ENCODE measurements around the gene SCN9A.
"Not testable (repeated sequence)": the region's sequence is repeated elsewhere in the genome, so short reads cannot be mapped to it uniquely, and the experiment has no call there.

Gene SCN9A

DNA sequence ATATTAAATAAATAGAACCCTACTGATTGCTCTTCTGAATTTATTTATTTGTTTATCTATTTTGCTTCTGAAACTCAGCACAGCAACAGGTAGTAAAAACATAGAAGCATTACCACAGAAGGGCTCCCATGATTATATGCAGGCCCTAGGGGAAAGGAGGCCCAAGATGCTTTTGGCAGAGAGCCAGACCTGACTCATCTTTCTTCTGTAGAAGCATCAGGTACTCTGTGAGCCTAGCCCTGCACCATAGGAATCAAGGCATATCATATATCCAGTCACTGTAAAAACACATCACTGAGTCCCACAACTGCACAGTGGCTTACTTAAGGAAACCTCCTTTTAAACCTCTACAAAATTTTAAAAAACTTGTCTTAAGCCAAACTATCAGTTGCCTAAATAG, 1.8 kb downstream of the SCN9A start:
- DNase-seq: no peak

DNA sequence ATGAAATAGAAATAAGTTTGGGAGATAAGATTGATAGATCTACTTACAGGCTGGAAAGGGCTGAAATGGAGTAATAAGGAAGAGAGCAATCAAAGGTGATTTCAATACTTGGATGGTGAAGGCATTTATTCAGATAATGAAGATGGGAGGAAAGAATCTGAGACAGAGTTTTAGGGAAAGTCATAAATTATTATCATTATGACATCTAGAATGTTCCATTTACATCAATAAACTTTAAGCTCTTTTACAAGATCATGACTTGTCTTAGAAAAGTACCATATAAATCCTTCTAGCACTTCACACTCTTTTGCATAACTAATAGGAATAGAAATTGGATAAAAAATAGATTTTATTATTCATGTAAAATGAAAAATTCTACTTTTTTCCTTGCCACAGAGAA, 2.2 kb downstream of the SCN9A start:
- no peak for DNase-seq

DNA sequence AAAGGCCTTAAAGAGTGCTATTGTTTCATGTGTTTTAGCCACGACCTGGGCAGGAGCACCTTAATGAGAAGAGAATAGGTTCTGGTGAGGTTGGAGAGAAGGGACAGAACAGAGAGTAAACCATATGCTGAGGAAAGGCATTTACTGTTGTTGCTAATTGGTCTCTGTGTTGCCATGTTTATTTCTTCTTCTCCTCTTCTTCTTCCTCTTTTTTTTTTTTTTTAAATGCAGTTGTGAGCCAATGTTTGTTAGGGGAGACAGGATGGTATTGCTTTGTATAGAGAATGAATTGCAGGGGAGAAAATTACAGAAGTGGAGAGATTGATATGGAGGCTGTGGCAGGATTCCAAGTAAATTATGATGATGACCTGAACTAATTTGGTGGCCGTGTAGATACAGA, 2.6 kb downstream of the SCN9A start:
- DNase-seq: no peak

DNA sequence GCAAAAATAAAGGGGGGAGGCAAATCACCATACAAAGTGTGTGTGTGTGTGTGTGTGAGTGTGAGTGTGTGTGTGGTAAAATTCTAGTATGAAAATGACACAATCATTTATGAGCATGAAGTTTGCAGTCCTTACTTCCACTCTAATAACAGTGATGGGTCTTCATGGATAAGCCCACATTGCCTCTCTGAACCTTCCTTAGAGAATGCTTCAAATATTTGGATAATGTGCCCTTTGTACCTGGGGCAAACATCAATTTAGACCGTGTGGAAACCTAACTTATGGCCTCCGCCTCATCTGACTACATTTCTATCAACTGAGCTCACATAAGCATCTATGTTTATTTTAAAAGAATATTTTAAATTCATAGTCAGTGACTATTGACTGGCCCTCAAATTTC, 3.7 kb downstream of the SCN9A start:
- no peak for DNase-seq

DNA sequence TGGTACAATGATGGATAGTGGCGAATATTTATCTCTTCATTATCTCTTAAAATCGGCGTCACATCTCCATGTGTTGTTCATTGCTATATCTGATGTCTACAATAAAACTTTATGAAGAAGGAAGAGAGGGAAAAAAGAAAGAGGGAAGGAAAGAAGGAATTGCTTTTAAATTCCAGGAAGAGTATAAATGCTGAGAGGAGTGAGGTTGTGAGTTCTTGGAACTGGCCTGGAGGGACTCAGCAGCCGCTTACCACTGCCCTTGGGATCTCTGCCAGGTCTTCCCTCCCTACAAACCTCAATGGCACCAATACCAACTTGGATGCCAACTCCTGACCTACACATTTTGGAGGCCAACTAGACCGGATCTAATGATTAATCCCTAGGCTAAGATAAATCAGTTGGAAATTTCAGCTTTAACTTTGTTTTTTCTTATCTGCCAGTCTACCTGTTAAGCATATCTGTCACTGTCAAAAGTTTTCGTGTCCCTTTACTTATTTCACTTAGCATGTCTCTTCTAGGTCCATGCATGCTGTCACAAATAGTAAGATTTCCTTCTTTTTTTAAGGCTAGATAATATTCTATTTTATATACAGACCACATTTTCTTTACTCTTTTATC, 9.8 kb downstream of the SCN9A start:
- no peak for DNase-seq

DNA sequence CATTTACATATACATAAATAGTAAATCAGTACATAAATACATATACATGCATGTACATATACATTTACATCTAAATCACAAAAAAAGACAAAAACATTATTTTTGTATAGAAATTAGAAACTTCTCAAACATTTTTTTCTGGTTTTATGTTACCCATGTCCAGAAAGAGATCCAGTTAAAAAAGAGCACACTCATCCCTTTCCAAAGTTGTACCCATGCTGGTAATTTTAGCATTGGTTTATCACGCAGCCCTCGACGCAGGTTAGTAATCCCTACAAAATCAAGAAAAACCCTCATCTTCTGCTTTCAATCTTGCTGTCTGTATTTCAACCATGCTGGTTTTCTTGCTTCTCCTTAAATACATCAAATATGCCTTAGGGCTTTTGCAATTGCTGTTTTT, 10.5 kb downstream of the SCN9A start:
- DNase-seq: no peak

DNA sequence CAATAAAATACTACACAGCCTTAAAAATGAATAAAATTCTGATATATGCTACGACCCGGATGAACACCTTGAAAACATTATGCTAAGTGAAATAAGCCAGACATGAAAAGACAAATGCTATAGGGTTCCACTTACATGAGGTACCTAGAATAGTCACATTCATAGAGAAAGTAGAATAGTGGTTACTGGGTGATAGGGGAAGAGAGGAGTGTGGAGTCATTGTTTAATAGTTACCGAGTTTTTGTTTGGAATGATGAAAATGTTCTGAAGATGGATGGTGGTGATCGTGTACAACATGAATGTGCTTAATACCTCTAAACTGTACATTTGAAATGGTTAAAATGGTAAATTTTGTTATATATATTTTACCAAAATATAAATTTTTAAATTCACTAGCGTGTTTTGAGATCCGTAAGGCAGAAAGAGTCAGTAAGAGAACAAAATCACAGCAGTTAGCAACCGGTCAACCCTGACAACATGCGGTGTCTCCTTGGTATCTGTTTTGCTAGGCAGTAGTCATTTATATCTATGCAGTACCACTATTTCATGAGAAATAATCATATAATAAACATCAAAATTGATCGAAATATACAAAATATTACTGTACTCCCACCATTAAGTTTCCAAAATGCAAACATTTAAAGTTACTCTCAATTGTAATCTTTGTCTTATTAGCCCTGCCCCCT, 11.1 kb downstream of the SCN9A start:
- DNase-seq: no peak

DNA sequence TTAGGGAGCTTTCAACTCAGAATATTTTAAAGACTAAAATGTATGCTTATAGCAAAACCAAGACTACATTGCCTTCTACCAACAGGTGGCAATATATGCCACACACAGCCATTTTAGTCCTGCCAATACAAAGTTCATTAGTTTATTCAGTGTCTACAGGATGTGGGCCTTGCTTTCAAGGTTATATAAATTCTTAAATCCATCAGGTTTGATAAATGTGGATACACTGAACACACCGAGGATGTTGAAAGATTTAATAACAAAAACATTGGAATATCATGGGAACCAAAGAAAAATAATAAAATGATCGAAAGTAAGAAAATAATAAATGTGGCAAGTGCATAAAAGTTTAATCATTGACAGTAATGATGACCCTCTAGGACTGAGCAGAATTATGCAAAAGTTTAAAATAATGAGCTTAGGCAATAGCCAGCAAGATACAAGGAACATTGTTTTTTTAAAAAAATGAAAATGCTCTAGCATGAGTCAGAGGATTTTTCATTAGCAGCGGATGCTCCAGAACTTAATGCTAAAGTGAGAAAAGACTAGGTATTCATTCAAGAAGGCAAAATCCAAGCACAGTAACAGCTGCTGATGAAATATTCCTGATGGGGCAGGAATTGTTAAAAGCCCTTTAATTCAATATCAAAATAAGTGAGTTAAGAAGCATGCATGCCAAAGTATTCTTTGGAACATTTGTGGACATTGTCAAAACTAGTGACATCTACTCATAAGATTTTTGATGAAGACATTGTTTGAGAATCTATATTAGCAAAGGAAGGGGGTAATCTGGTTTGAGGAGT, 14.2 kb downstream of the SCN9A start:
- no peak for DNase-seq

DNA sequence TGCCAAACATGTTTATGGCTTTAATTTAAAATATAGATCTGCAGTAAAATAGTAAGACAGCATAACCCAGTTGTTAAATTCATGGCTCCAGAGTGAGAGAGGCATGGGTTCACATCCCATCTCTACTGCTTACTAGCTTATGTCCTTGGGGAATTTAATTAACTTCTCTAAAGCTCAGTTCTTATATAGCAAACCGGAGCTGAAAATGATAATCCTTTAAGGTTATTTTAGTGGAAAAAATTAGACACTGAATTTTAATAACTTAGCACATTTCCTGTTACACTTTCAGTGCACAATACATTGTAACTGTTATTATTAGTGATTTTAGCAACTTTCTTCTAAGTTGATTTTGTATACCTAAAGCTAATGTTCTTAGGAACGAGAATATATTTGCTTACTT, 14.8 kb downstream of the SCN9A start:
- no peak for DNase-seq

DNA sequence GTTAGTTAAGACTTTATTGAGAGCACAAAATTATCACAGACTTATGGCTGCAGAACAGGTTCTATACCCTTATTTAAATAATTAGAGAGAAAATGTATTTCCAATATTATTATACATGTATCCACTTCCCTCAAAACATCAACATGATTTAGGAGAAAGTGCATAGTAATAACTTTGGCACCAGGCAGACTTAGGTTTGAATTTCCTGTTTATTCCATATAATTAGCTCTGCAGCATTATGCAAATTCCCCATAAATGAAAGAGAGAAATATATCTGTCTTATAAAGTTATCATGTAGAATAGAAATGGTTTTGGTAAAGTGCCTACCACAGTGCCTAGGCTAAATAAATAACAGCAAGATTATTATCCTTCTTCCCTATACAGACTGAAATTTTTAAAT, 15.3 kb downstream of the SCN9A start:
- DNase-seq: no peak

DNA sequence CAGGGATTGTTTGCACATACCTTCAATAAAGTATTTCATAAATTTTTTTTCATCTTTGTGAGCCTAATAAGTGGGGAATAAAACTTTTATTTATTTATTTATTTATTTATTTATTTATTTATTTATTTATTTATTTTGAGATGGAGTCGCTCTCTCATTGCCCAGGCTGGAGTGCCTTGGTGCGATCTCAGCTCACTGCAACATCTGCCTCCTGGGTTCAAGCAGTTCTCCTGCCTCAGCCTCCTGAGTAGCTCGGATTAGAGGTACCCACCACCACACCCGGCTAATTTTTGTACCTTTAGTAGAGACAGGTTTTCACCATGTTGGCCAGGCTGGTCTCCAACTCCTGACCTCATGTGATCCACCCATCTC, 17.8 kb downstream of the SCN9A start:
- DNase-seq: not testable (repeated sequence)

DNA sequence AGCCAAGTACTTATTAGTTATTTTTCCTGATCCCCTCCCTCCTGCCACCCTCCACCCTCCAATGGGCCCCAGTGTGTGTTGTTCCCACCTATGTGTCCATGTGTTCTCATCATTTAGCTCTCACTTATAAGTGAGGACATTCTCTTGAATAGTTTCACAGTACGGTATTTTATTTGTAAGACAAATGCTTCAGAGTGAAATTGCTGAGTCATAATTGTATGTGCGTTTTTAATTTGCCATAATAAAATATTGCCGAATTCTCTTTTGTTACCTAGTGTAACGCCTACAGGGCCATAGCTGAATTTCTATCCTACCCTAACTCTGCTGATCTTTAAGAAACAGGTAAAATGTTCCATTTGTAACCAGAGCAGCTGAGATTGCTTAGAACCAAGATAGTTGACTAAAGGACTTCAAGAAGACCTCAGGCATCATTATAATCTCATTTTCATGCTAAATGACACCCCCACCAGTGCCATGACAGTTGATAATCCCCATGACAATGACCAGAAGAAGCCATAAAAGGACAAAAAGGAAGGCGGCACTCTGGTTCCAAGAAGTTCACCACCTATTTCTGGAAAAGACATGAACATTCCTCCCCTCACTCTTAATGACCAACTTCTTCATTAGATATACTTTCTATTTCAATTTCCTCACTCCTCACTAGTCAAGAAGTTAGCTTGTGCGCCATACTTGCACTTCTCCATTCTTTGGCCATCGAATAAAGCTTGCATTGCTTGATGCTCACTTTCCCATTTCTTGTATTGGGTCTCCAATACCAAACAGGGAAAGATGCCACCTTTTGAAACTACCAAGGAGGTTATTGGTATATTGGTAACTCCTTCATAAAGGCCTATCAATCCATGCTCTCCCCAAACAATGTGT, 18.4 kb downstream of the SCN9A start:
- DNase-seq: no peak

DNA sequence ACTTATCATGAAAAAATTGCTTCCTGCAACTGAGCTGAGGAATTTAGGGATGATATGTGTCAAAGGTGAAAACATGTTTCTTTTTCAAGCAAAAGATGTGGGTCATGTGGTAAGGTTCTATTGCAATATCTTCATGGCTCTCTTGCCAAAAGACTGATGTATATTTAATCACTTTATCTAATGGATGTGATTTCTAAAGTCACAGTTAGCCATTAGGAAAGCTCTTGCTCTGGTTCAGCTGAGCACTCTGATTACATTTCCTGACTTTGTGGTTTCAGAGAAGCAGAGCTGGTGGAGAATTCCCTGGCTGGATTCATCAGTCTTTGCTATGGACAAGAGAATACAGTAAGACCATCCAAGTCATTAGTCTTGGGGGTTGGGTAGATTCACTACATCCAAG, 24.4 kb downstream of the SCN9A start:
- no peak for DNase-seq

DNA sequence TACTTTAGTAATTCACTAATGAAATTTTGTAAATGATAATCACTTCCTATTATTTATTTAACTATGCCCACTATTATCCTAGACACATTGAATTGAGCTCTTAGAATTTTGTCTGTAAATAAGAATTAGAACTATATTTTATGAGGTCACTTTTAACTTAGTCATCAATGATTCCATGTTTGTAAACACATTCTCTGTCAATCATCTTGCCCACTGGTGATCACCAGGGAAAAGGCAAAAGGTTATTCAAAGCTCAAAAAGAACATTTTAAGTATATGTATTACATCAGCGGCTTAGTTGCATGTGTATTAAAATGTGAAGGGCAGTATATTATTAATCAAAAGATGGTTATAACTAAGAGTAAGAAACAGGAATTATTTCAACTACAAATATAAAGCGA, 25.2 kb downstream of the SCN9A start:
- DNase-seq: no peak

DNA sequence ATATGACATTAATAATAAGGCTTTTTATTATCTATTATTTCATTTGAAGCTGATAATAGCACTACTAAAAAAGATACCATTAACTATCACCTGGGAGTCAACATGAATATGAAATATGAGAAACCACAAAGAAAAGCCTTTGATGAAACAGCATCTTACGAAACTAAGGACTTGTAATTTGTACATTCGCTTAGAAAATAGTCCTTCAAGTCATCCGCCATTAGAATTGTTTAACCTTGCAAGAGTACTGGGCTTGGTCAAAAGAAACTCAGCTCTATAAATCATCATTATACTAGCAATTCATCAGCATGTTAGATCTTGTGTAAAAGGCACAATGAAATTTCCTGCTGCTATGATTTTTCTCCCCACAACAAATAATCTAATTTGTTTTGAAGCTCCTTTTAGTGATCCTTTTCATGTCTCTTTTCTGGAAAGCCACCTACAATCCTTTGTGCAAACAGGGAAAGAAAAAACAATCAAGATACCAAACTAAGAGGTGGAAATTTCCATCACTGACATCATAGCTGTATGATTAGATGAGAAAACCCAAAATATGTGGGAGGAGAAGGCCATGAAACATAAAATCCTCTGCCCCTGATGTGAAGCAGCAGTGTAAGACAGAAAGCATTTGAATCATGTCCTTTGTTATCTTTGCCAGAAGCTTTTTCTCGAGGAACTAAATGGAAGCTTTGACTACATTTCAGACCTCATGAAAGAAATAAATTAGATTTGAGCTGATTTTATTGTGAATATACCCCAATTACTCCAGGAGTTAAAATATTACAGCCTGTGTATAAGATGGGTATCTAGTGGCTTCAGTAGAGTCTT, 31.2 kb downstream of the SCN9A start:
- no peak for DNase-seq

DNA sequence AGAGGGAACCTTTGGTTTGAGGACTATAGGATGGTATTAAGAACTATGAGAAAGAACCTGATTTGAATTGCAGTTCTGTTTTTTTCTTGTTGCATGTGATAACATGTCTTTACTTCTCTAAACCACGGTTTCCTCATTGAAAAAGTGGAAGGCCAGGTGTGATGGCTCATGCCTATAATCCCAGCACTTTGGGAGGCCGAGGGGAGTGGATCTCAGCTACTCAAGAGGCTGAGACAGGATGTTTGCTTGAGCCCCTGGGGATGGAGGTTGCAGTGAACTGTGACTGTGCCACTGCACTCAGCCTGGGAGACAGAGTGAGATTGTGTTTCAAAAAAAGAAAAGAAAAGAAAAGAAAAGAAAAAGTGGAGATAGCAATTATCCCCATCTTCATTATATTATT, 32.3 kb downstream of the SCN9A start:
- no peak for DNase-seq

DNA sequence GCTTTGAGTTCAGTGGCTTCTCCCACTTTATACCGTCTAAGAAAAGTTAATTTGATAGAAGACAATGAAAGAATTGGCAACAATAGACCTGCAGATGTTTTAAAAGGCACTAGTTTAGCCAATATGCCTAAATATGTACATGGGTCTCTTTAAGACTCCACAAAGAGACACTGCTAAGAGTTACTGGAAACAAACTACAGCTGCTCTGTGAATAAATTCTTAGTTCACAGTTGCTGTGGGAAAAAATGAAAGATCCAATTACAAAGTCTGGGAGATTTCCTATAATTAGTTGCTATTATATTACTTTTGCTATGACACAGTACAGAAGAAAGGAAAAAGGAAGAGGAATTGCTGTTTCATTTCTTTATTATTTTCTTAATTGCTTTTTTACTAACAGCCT, 34.3 kb downstream of the SCN9A start:
- DNase-seq: no peak

DNA sequence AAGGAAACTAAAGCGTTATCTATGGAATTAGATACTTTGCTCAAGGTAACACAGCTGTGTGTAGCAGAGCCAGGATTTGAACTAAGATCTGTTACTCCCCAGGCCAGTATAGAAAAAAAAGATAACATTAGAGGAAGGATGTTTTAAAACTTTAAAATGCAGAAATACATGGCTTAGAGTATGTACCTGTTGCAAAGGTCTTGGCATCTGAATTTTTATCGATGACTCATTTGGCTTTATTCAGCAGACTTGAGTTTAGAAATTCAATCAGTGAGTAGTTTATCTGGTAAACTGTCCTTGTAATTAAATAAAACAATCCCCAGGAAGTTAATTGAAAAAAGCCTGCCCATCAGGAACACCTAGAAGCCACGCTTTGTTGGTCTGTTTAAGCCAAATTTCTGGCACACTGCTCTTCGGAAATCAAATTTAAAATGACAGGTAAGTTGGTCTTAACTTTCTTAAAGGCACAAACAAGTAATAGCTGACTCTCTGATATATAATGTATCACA, 36.9 kb downstream of the SCN9A start:
- no peak for DNase-seq

DNA sequence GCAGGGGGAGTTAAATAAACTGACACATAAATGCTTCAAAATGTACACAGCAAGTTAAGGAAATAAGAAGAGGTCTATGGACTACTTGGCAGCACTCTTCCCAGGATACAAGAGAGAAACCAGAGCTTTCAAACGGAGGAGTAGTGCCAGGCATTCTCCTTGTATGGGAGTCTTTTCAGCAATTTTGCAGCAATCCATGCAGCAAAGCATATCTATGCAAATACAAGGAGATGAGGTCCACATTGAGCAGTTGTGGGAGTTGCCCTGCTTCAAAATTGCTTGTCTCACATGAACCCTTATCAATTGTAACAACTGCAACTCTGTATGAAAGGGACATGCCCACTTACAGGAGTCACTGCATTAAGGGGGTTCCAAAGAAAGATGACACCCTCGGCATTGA, 37.8 kb downstream of the SCN9A start:
- no peak for DNase-seq

DNA sequence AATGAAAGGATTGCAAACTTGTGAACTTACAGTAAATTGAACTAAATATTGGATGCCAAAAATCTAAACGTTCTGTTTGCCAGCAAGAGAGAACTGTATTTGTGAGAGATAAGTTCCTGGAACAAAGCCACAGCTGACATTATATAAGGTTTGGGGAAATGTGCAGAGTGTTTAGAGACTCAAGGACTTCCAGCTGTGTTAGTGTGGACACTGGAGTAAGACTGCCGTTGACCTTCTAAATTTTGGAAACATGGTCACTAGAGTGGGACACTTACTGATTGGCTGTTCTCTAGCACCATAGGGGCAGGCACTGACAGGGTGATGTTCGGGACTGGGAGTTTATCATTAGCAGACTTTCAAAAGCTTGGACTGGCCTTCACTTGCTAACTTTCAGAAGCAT, 40.5 kb downstream of the SCN9A start:
- DNase-seq: no peak

DNA sequence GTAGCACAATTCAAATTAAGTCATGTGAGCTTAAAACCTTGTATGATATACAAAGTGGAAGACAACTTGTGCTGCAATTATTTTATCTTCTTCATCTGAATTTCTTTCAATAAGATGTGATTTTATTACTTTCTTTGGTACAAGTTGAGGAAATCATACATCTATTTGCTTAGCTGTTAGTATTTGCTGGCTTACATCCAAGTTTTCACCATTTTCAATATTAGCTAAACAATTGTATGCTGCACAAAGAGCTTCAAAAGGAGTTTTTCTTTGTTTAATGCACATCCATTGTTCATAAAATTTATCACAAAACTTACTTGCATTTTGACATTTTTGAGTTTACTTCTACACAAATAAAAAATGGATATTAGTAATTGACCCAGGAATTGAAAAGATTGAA, 40.9 kb downstream of the SCN9A start:
- no peak for DNase-seq

DNA sequence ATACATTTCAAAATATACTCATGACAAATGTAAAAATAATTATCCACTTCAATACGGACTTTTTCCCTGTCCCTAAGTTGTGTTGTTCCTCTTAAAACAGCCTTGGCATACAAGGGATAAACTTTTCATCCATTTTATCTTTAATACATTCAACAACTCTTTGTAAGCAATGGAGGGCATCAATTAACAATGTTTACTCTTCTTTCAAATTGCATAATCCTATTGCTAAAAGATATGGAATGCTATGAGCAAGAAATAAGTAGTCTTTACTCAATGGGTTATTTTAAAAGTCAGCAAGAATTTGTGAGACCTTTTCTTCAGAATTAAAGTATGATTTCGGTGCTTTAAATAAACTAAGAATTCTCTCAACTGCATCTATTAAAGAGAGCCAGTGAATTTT, 41.9 kb downstream of the SCN9A start:
- DNase-seq: no peak
